ENCODE data around the gene CTSA. TPM values are rescaled to one million over a fixed set of nuclear protein-coding genes. Genes with fewer than 3 reads are reported as not detected.

The CTSA gene
- total RNA-seq, 6 donors from 2014 or later, result 109 to 176 (median 155) TPM

DNA sequence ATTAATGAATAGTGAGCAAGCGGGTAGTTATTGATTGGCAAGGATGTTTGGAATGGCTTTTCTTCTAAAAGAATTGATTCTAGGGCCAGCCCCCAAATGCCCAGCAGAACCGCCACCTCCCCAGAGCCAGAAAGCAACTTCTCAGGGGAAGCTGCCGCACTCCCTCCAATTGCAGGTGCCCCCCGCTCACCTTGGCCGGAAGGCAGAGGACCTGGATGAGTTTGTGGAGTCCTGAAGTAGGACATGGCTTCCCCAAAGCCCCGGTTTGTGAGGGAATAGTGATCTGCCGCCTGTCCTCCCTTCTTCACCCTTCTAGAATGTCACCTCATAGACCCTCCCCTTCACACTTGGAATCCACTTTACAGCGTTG is 3.8 kb upstream of the CTSA start, which contains the start of gene SPATA25:
SPATA25 (minus strand) TSS at position 277 of the 370 bp plus-strand sequence; CDS start at position 245, 32 bp downstream.
- no peak for TF ChIP-seq POLR2A (IDR thresholded peaks at IDR 0.05)
- TF ChIP-seq, protein P1, sequence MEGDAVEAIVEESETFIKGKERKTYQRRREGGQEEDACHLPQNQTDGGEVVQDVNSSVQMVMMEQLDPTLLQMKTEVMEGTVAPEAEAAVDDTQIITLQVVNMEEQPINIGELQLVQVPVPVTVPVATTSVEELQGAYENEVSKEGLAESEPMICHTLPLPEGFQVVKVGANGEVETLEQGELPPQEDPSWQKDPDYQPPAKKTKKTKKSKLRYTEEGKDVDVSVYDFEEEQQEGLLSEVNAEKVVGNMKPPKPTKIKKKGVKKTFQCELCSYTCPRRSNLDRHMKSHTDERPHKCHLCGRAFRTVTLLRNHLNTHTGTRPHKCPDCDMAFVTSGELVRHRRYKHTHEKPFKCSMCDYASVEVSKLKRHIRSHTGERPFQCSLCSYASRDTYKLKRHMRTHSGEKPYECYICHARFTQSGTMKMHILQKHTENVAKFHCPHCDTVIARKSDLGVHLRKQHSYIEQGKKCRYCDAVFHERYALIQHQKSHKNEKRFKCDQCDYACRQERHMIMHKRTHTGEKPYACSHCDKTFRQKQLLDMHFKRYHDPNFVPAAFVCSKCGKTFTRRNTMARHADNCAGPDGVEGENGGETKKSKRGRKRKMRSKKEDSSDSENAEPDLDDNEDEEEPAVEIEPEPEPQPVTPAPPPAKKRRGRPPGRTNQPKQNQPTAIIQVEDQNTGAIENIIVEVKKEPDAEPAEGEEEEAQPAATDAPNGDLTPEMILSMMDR (IDR thresholded peaks at IDR 0.05), result no peak
- H3K4me3 ChIP-seq, result no peak within 1 kb of the TSS
- DNase-seq (no peak), ATAC-seq (ENCODE audit: low FRiP score in 2 of 2) (no peak)
- WGBS, 2 donors, result 91 to 92% methylated on average over 8 of the region's 8 CpGs
- peaks cover 0 to 45% (median 20%) of the 10 kb centered on the region in 4 donors for H3K36me3 ChIP-seq
- peaks cover 16 to 32% (median 23%) of the 10 kb centered on the region in 4 donors for H3K4me1 ChIP-seq
- H3K27me3 ChIP-seq, result no peaks in the 10 kb centered on the region
- no peak within 1 kb of the TSS for H3K27ac ChIP-seq
- no peaks in the 10 kb centered on the region for H3K9me3 ChIP-seq

DNA sequence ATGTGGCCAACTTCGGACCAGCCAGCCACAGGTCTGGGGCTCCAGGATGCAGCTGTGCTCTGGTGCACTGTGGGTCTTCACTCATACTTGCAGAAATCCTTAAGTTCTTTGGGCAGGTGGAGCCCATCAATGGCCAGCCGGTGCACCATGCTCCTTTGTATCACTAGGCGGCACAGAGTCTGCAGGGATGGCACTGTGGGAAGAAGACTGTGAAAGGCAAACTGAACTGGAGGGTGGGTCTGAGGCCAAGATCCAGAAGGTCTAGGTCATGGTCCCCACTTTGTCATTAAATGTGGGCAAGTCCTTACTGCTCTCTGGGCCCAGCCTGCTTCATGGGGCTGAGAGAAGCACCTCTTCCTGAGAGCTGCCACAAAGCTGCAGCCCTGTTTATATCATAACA is 2.5 kb upstream of the CTSA start:
- DNase-seq (no peak), ATAC-seq (ENCODE audit: low FRiP score in 2 of 2) (no peak)
- peaks cover 26 to 44% (median 32%) of the 10 kb centered on the region in 4 donors for H3K4me1 ChIP-seq
- no peaks in the 10 kb centered on the region for H3K27me3 ChIP-seq
- no peaks in the 10 kb centered on the region for H3K9me3 ChIP-seq
- TF ChIP-seq POLR2AphosphoS5 (IDR thresholded peaks at IDR 0.05) (no peak), POLR2A (IDR thresholded peaks at IDR 0.05) (no peak), EP300 (IDR thresholded peaks at IDR 0.05) (no peak)
- TF ChIP-seq, protein P1 (IDR thresholded peaks at IDR 0.05), result no peak
- 93 to 100% methylated on average over 2 to 3 of the region's 3 CpGs for WGBS, 2 donors
- no peak overlapping the region for H3K27ac ChIP-seq
- H3K36me3 ChIP-seq, result peaks cover 0 to 40% (median 16%) of the 10 kb centered on the region in 4 donors
- H3K4me3 ChIP-seq, result no peak overlapping the region

DNA sequence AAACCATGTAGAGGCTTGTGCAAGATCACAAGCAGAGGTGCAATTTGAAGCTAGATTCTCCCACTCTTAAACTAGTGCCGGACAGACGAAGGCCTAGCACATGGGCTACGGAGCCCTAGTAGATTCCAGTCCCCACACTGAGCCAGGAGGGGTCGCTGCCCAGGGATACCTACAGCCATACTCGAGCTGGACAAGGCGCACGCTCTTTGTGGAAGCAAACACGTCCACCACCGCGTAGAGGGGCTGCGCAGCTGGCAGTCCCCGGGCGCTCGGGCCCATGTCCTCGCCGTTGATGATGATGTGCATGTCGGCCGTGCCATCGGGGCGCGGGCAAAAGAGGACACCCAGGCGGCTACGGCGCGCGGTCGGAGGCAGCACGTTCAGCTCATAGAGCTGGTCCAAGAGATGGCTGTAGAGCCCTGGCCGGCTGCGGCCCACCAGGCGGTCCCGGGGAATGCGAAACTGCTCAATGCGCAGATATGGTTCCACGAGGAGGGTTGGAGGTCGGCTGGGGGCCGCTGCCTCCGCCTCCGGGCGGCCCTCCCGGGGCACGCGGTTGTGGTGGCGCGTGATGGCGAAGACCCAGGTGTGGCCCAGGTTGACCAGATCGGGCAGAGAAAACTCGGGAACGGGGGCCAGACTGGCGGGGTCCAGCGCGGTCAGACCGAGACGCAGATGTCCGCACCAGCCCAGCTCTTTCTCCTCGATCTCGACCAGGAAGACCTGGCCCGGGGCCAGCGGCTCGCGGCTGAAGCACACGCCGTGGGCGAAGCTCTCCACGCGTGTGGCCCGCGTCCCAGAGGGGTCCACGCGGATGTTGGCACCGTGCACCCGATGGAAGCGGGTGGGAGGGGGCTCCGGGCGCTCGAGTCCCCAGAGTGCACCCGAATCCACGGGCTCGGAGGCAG is 804 bp upstream of the CTSA start:
- peaks cover 8 to 45% (median 26%) of the 10 kb centered on the region in 4 donors for H3K36me3 ChIP-seq
- peak overlapping the region; percentile 71 to 96 (median 90) for H3K4me3 ChIP-seq
- H3K9me3 ChIP-seq, result no peaks in the 10 kb centered on the region
- no peaks in the 10 kb centered on the region for H3K27me3 ChIP-seq
- H3K27ac ChIP-seq, result peak overlapping the region; percentile 59 to 91 (median 80)
- no peak for TF ChIP-seq EP300 (IDR thresholded peaks at IDR 0.05)
- peak in 1 of 4 donors; percentile 25 for TF ChIP-seq POLR2A (IDR thresholded peaks at IDR 0.05)
- peak in 1 of 2 donors; percentile 48 for TF ChIP-seq POLR2AphosphoS5 (IDR thresholded peaks at IDR 0.05)
- TF ChIP-seq, protein P1 (IDR thresholded peaks at IDR 0.05), result peak; percentile 56 to 75 (median 68)
- 2 to 4% methylated on average over 23 to 55 of the region's 79 CpGs for WGBS, 2 donors
- H3K4me1 ChIP-seq, result peaks cover 23 to 35% (median 28%) of the 10 kb centered on the region in 4 donors
- DNase-seq (peak; percentile 90 to 92), ATAC-seq (ENCODE audit: low FRiP score in 2 of 2) (peak; percentile 83 to 91)

DNA sequence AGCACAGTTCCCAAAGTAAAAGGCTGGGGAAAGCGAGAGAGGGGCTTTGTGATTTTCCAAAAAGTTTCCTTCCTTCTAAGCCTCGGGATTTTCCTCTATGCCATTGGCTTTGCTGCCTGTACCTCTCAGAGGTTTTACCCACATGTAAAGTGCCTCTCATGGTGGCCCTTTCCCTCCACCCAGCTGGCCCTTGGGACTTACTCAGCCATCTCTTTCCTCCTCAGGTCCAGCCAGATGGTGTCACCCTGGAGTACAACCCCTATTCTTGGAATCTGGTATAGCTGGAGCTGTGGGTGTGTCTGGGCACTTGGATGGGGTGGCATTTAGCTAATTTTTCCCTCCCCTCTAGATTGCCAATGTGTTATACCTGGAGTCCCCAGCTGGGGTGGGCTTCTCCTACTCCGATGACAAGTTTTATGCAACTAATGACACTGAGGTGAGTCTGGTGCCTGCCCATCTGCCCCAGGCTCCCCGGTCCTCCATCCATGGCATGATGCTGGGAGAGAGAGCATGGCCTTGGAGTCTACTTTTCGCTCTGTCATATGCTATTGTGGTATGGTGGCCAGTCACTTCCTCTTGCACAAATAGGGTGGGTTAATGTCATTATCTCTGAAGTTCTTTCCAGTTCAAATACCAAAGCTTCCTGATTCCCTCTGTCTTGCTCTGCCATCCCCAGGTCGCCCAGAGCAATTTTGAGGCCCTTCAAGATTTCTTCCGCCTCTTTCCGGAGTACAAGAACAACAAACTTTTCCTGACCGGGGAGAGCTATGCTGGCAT is 1.1 kb downstream of the CTSA start:
- WGBS, 2 donors, result 79 to 81% methylated on average over 9 of the region's 9 CpGs
- peaks cover 16 to 46% (median 41%) of the 10 kb centered on the region in 4 donors for H3K36me3 ChIP-seq
- peak overlapping the region; percentile 59 to 91 (median 80) for H3K27ac ChIP-seq
- peak in 1 of 2 donors; percentile 40 for DNase-seq
- H3K4me3 ChIP-seq, result peak overlapping the region in 3 of 4 donors; percentile 90 to 96 (median 90)
- no peak for ATAC-seq (ENCODE audit: low FRiP score in 2 of 2)
- H3K27me3 ChIP-seq, result no peaks in the 10 kb centered on the region
- peaks cover 23 to 35% (median 28%) of the 10 kb centered on the region in 4 donors for H3K4me1 ChIP-seq
- H3K9me3 ChIP-seq, result no peaks in the 10 kb centered on the region
- TF ChIP-seq, protein P1 (IDR thresholded peaks at IDR 0.05), result no peak
- no peak for TF ChIP-seq EP300 (IDR thresholded peaks at IDR 0.05)
- no peak for TF ChIP-seq POLR2A (IDR thresholded peaks at IDR 0.05)
- TF ChIP-seq POLR2AphosphoS5 (IDR thresholded peaks at IDR 0.05), result no peak

All from upper lobe of left lung (tissue), 6 donors.